GM04504 (cell line): ENCODE results near the gene BSX.

Source experiments
- DNase-seq: peaks from one replicate; pipeline ENCODE4 v3.0.0-alpha.2; 2012; ENCODE audit warnings: low read depth

Gene BSX

DNA sequence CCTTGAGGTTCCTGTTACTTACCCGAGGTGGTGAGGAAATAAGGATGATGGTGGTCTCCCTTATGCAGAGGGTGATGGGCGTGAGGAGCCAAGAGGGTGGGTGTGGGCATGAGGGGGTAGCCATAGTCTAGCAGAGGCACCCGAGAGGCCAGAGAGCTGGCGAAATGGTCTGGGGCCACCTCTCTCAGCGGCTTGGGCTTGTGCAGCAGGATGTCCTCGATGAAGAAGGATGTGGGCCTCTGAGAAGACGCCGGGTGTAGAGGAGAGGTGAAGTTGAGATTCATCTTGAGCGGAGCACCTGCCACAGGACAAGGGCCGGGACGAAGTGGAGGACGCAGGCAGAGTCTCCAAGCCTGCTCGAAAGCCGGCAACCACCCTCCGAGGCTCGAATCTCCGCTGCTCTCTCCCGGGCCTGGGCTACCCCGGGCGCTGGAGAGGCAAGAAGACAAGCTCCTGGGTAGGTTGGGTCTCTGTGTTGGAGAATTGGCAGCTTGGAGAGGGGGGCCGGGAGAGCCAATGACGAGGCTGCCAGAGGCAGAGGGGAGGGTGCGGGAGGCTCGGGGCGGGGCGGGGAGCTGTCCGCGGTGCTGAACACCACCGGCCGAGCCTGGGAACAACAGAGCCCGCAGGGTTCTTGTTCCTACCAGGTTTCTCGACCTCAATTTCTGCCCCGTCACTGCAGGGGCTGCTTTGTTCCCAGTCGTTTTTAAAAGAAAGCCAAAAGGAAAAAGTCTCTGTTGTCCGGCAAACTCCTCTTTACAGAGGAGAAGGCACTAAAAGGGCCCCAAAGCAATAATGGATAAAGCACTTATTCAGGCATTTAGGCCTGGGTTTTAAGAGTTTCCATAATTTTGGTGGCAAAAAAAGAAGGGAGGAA is at the start of gene BSX:
BSX (minus strand) TSS at position 447 of the 877 bp plus-strand sequence; CDS start at position 284, 163 bp downstream.
- peak; percentile 13 for DNase-seq

- DNase-seq = no peak
Observed at GRCh38 chr11:123030517-123030916, 48.9 kb upstream of the BSX start.

DNA sequence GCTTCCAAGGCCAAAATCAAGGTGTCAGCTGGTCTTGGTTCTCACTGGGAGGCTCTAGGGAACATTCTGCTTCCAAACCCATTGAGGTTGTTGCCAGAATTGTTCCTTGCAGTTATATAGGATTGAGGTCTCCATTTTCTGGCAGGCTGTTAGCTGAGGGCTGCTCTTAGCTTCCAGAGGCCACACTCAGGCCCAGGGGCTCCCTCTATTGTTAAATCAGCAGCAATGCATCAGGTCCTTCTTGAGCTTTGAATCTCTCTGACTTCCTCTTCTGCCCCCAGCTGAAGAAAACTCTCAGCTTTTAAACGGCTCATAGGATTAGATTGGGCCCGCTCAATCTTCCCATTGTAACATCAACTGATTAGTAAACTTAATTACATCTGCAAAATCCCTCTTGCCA is 39.3 kb upstream of the BSX start:
- no peak for DNase-seq

- no peak for DNase-seq
Observed at GRCh38 chr11:123018702-123019101, 37.1 kb upstream of the BSX start.

DNA sequence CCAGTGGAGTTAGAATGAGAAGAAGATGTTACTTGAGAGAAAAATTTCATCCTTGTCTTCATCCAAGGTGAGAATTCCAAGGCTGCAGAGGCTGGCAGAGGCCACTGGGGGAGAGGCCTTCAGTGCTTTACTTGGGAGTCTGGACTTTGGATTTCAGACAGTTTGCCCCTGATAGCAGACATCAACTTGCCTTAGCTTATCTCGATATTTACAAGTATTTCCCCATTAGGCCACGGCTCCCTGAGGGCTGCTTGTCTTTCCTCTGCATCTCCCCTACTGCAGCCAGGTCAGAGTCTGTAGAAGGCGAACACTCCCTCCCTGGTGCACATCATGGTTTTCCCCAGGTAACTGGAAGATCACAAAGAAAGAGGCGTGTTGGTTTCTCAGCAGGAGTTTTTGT is 29.9 kb upstream of the BSX start:
- no peak for DNase-seq

DNA sequence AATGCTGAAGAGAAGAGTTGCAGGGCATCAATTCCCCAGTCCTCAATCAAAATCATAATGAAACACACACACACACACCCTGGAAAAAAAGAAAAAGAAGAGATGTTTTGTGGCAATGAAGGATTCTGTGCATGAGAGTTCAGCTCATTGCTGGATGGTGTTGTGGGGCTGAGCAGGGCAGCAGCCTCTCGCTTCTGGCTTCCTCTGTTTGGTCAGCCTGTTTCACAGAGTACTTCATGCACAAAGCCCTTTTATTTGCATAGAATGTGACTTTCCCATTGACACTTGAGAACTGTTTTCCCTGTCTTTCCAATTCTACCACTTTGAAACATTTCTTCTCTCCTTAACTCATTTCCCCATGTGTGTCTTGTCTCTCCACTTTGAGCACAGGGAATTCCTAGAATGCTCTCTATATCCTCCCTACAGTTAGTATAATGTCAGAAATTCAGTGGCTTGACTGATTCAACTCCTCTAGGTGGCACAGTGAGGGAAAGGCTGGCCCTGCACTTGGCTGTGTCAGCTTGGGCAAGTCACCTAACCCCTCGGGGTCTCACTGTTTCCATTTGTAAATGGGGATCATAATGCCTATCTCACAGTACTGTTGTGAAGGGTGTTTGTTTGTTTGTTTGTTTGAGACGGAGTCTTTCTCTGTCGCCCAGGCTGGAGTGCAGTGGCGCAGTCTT is 25.4 kb upstream of the BSX start:
- DNase-seq = no peak

GRCh38 chr11:123000721-123001120 is 19.1 kb upstream of the BSX start:
- no peak for DNase-seq

DNA sequence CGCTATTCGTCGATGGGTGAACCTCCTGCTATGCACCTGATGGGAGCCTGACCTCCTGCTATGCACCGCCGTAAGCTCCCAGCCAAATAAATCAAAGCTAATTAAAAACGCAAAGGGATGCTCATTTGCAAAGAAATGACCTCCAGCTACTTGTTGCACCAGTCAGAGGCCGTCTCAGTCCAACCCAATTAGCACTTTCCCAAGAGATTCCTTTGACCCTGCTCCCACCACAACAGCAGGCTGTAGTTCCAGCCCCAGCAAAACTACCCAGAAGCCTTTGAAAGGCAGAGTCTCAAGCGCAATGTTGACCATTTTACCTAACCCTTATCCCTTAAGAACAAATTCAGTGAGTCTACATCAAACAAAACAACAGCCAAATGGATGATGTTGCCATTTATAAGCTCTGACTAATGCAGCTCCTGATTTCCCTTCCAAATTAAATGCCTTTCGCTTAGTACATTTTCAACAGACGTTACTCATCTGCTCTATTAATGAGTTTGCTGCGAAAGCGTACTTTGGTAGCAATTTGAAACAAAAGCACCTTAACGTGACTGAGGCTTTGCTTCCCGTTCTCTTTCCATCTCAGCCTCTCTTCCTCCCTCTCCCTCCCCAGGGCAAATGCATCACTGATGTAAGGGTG is 17.2 kb upstream of the BSX start:
- DNase-seq = no peak

GRCh38 chr11:122995526-122995925 is 13.9 kb upstream of the BSX start:
- DNase-seq = no peak

DNA sequence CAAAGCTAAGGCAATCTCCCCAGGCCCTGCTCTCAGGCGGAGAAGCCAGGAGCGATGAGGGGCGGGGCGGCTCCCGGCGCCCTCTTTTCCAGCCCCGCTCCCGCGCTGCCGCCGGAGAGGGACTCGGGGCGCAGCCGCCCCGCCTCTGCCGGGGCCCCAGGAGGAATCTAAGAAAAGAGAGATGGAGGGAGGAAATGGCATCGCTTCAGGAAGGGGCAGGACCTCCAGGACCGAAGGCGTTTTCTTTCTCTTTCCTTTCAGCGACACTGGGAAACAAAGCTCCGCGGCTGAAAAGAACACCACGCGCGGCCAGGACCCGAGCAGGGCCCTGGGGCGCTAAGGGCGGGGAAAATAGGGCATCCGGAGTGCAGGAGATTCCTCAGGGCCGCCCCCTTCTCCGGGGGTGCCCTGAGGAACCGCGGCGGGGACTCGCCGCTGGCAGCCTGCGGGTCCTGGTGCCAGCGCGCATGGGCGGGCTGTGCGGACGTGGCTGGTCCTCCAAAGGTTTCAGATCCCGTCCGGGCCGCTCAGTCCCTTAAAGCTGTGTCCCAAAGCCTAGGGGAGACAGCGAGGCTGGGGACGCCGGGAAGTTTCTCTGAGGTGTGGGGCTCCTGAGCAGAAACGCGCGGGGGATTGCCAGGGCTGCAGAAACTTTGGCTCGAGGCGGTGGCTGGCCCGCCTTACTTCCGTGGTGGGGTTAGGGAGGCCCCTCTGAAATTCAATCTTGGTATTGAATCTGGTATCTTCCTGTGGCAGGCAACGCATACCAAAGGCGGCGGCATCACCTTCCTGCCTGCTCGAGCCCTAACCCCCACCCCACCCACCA is 2.8 kb upstream of the BSX start:
- DNase-seq = peak; percentile 9

- DNase-seq = no peak
Observed at GRCh38 chr11:122983438-122984185, 2.0 kb upstream of the BSX start.

DNA sequence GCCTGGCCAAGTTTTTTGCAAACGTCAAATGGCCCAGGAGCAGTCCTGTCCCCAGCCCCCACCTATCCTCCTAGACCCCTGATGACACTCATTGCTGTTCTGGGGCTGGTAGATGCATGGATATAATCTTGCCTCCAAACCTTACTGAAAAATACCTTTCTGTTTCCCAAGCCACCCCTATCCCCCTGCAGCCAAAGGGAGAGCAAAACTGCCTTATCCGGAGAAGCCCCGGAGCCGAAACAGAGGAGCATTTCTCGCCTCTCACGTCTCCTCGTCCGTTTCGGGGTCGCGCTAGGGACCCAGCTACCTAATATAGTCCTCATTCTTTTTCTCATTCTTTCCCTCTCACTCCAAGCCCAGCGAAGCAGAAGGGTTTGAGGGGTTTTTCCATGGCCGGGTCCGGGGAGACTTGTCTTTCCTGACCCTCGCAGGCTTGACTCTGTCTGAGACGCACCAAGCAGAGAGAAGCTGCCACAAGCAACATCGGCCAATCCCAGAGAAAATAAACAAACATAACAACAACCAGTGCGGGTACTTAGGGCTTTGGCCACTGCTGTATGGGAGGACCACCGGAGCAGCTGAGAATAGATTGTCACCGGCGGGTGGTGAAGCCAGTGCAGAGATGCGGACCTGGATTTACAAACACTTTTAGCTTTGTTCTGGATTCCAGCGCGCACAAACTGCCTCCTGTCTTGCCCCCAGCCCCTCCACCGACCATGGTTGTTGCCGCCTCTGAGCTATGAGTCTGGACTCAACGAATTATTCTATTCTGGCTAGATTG is 1.6 kb downstream of the BSX start:
- DNase-seq = no peak

- no peak for DNase-seq
Observed at GRCh38 chr11:122979103-122979814, 2.4 kb downstream of the BSX start.

DNA sequence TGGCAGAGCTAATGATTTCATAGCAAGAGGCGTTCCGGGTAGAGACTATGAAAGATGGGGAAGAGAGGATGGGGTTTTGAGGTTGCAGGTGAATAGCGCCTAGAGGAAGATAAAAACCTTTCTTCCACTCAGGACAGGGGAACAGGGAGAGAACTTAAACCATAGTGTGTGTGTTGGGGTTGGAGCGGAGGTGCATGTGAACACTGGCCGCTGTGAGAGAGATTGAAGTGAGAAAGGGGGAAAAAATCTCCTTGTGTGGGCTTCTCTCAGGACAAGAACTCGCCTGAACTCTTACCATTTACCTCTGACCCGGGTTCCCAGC is 3.4 kb downstream of the BSX start:
- no peak for DNase-seq

DNA sequence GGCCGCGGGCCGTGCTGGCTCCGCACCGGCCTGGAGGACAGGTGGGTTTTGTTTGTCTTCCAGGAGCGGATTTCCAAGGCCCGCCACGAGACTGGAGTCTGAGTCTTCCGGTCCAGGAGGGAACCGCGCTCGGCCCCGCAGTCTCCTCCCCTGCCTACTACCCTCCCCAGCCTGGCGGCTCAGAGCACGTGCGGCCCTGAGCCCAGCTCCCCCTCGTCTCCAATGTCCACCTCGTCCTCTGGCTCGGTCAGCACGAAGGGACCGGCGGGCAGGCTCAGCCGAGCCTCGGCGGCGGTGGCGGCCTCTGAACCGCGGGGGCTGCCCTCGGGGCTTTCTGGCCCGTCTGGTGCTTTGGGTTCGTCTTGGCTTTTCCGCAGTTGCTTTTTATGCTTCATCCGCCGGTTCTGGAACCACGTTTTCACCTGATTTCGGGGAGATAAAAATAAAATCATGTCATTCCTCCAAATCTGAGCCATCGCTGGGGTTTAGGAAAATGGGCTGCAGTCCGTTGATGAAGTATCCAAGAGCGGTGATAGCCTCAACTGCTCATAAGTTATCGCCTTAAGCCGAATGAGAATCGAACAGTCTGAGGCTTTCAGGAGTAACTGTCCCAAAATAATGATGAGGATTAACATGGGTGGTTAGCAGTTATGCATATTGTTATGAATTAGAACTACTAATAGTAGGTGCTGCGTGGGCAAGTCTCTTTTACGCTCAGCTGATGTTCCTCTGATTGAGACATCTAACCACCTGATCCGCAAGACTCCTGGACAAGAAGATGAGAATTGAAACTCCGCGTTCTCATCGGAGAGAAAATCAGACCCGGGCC is 4.0 kb downstream of the BSX start:
- no peak for DNase-seq

DNA sequence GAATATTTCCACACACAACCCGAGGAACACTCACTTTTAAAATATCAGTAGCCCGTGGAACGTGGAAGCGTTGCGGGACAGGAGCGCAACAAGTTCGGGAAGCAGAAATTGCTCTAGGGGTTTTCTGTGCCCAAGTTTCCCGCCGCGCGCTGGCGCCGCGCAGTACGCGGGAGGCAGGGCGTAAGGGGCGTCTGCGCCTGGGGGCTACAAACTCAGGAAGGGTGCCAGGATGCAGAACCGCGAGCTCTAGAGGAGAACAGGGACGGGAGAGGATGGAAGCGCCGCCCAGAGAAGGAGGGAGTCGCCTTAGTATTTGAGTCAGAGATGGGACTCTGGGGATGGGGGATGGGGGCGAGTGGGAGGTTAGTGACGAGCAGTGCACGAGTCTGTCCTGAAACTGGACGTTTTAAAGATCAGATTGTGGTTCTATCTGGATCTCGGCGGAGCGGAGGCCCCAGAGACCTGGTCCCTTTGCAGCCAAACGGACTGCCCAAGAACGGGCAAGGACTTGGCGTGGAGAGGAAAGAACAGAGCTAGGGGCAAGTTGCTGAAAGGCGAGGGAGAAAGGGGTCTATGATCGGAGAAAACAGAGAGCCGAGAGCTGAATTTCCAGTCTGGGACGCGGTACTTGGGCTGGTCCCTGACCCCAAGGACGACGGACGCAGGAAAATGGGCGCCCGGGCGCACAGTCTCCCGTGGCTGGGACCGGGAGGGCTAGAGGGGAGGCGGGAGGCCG is 4.7 kb downstream of the BSX start:
- DNase-seq = no peak

GRCh38 chr11:122976061-122976733 is 5.4 kb downstream of the BSX start:
- DNase-seq = no peak

GRCh38 chr11:122963961-122964360 is 17.7 kb downstream of the BSX start:
- no peak for DNase-seq
